K562 (cell line): ENCODE data around the gene WDR45B. TPM values are rescaled to one million over a fixed set of nuclear protein-coding genes. Genes with fewer than 3 reads are reported as not detected.

ENCODE experiments used
- ATAC-seq: fragments of 200-7000 bp; cut with Tn5 transposase; 3 replicates; pipeline ENCODE4 v1.9.1; 2020; ENCODE audit warnings: moderate library complexity
- BruUV-seq: library from RNA; stranded (reverse); fragments of 400-500 nt; replicated peaks from 2 replicates; lab custom pipeline; 2021; lab: Mats Ljungman, UMichigan
- CTCF ChIA-PET: fragments of 300-600 bp; formaldehyde crosslinking; extraction: SDS; loops from one replicate; lab custom pipeline; 2021; ENCODE audit warnings: low intra/inter-chr PET ratio; lab: Yijun Ruan, JAX
- POLR2A ChIA-PET: fragments of 300-600, 350-650 bp; sonication (Branson Sonifier 250); formaldehyde crosslinking; extraction: SDS; loops from one replicate; lab custom pipeline; 2021; ENCODE audit warnings: antibody characterized with exemption, inconsistent platforms; lab: Yijun Ruan, JAX
- DNase-seq, 4 experiments: peaks; one replicate each; pipeline versions ENCODE4 v3.0.0 to v3.0.0-alpha.2; 2011 to 2018; ENCODE audit warnings: low spot score in 3 of 4, mixed read lengths in 3 of 4; ENCODE audit errors: extremely low read depth in 1 of 4
- FAIRE-seq: peaks from 2 replicates; lab custom pipeline; 2011; peaks lifted over from hg19 to GRCh38; lab: Jason Lieb, UNC
- H2AFZ ChIP-seq: 2 replicates; pipeline ENCODE4 v1.6.0; 2011; ENCODE audit warnings: low read depth, low read length, control low read depth, inconsistent platforms
- H3K27ac ChIP-seq: fragments of 200-600 bp; 3 replicates; pipeline ENCODE4 v1.8.0; 2011; ENCODE audit warnings: low read depth, mild to moderate bottlenecking, control low read depth, inconsistent platforms, low read length, moderate library complexity, mixed read lengths; ENCODE audit errors: extremely low read depth
- H3K27me3 ChIP-seq, 2 experiments: fragments of 300-600 bp in 1 of 2; 2 replicates in 1 of 2; 3 replicates in 1 of 2; pipeline versions ENCODE4 v1.6.0 to v1.8.0; 2011; ENCODE audit warnings: inconsistent platforms in 2 of 2, low read length in 2 of 2, mild to moderate bottlenecking in 1 of 2, mixed read lengths in 1 of 2, moderate library complexity in 1 of 2; ENCODE audit not compliant: control insufficient read depth in 2 of 2, insufficient read depth in 2 of 2
- H3K36me3 ChIP-seq: fragments of 300-600 bp; 3 replicates; pipeline ENCODE4 v1.8.0; 2011; ENCODE audit warnings: mild to moderate bottlenecking, low read length, inconsistent platforms; ENCODE audit not compliant: control insufficient read depth, insufficient read depth
- H3K4me1 ChIP-seq, 2 experiments: fragments of 200-600 bp in 1 of 2; replicated peaks in 1 of 2; 2 replicates in 1 of 2; 3 replicates in 1 of 2; pipeline versions ENCODE4 v1.5.1 to v1.8.0; 2011; ENCODE audit warnings: inconsistent platforms in 2 of 2, low read length in 2 of 2, mild to moderate bottlenecking in 1 of 2, mixed read lengths in 1 of 2, moderate library complexity in 1 of 2; ENCODE audit not compliant: control insufficient read depth in 2 of 2, insufficient read depth in 2 of 2
- H3K4me2 ChIP-seq: 2 replicates; pipeline ENCODE4 v1.6.1; 2011; ENCODE audit warnings: low read length, control low read depth, inconsistent platforms, mixed read lengths; ENCODE audit not compliant: insufficient read depth
- H3K4me3 ChIP-seq: fragments of 200-600 bp; sonication (generic), shearing (Covaris generic); 2 replicates; pipeline ENCODE4 v1.5.1; 2016; ENCODE audit warnings: control low read depth, inconsistent platforms
- H3K79me2 ChIP-seq: fragments of 200-600 bp; 3 replicates; pipeline ENCODE4 v1.8.0; 2011; ENCODE audit warnings: low read length, inconsistent platforms; ENCODE audit not compliant: control insufficient read depth, insufficient read depth
- H3K9ac ChIP-seq, 2 experiments: 2 replicates each; pipeline versions ENCODE4 v1.6.0 to v1.6.1; 2011; ENCODE audit warnings: low read depth in 2 of 2, low read length in 2 of 2, control low read depth in 1 of 2, inconsistent platforms in 1 of 2, mild to moderate bottlenecking in 1 of 2, mixed read lengths in 1 of 2; ENCODE audit not compliant: insufficient read depth in 1 of 2
- H3K9me1 ChIP-seq: one replicate; pipeline ENCODE4 v1.6.0; 2011; ENCODE audit warnings: inconsistent platforms, mild to moderate bottlenecking, low read length, moderate library complexity; ENCODE audit not compliant: control insufficient read depth, insufficient read depth
- H3K9me3 ChIP-seq: replicated peaks from 2 replicates; pipeline ENCODE4 v1.5.1; 2011; ENCODE audit warnings: low read depth, low read length, inconsistent platforms; ENCODE audit not compliant: control insufficient read depth, insufficient read depth
- H4K20me1 ChIP-seq: replicated peaks from 2 replicates; pipeline ENCODE4 v1.6.1; 2011; ENCODE audit warnings: low read length, inconsistent platforms, mixed read lengths; ENCODE audit not compliant: control insufficient read depth, insufficient read depth
- PCBP1 ChIP-seq: fragments of 200-400 bp; formaldehyde crosslinking; IDR thresholded peaks from 2 replicates; pipeline ENCODE4 v1.6.1; 2018; ENCODE audit warnings: mild to moderate bottlenecking, low read depth, low read length; ENCODE audit not compliant: poor library complexity, severe bottlenecking
- POLR3G ChIP-seq: IDR thresholded peaks from 2 replicates; pipeline ENCODE4 v1.6.1; 2011; ENCODE audit not compliant: insufficient read length, insufficient replicate concordance; ENCODE audit errors: extremely low read depth
- PRPF4 ChIP-seq: fragments of 200-400 bp; formaldehyde crosslinking; IDR thresholded peaks from one replicate; pipeline ENCODE4 v1.6.1; 2017; ENCODE audit warnings: low read length, low read depth, mild to moderate bottlenecking; ENCODE audit not compliant: insufficient read depth, poor library complexity, severe bottlenecking
- SAP30 ChIP-seq: fragments of 200-600 bp; sonication (generic); IDR thresholded peaks from 2 replicates; pipeline ENCODE4 v1.6.1; 2012; ENCODE audit warnings: borderline replicate concordance, low read depth, mild to moderate bottlenecking, moderate library complexity, low read length, control low read depth, inconsistent platforms; ENCODE audit not compliant: insufficient read depth, poor library complexity, severe bottlenecking
- ZBTB49 ChIP-seq: sonication (generic); formaldehyde crosslinking; IDR thresholded peaks from 2 replicates; pipeline ENCODE4 v1.8.0; 2022; ENCODE audit warnings: missing genetic modification reagents, mild to moderate bottlenecking, borderline replicate concordance
- ZNF583 ChIP-seq: fragments of 250-450 bp; sonication (Bioruptor Pico); IDR thresholded peaks from 2 replicates; pipeline ENCODE4 v1.4.0; 2020
- whole genome bisulfite sequencing: fragments of 100-300 bp; shearing (Covaris generic); methylation state at CpG from one replicate; pipeline ENCODE4 v1.1.6; 2016; ENCODE audit warnings: low coverage, mixed read lengths; ENCODE audit not compliant: insufficient coverage; ENCODE audit errors: missing lambda C conversion rate; 5-methylcytosine and 5-hydroxymethylcytosine counted together
- in situ Hi-C: fragments of 300-500 bp; cut with MboI; formaldehyde crosslinking; loops from 4 replicates; pipeline ENCODE4 v1.15.0; 2018; ENCODE audit warnings: inconsistent platforms, mixed read lengths
- intact Hi-C: fragments of 100-400 bp; cut with micrococcal nuclease; formaldehyde crosslinking; loops from 2 replicates; pipeline ENCODE4 v1.14.2; 2022
- polyA plus RNA-seq, 8 experiments: library from polyadenylated mRNA; depleted of rRNA in 4 of 8; stranded (reverse) in 5 of 8; unstranded in 3 of 8; fragments of >200 nt; fragmentation: Nextera tagmentation in 2 of 8; fragmentation: Illumina TruSeq in 1 of 8; extraction: Ambion mirVana in 2 of 8; extraction: Trizol in 1 of 8; gene quantifications; 2 replicates each; pipeline versions ENCODE4 v1.2.1 to v1.2.3, GENCODE V29; 2011 to 2014; ENCODE audit warnings: inconsistent platforms in 1 of 8, missing spikeins in 1 of 8
- total RNA-seq, 7 experiments: library from RNA; depleted of rRNA in 6 of 7; stranded (reverse); fragments of >200 nt in 6 of 7; fragmentation: Illumina TruSeq in 2 of 7; extraction: Trizol in 2 of 7; gene quantifications; 2 replicates each; pipeline versions ENCODE4 v1.2.1 to v1.2.3, GENCODE V29; 2011 to 2021; ENCODE audit warnings: low replicate concordance in 1 of 7

Gene WDR45B
- total and polyA plus RNA-seq, 9 of the 15 experiments (the other 6 are each of a cell fraction or from before 2014, with no cell fraction given): 0.72 to 74.4 (median 35.9) TPM

- H3K36me3 ChIP-seq: no peaks in the 10 kb centered on the region
- BruUV-seq: no TSS peak
- peaks cover 0 to 6% of the 10 kb centered on the region in 2 experiments; a peak in 2 of 5 replicates for H3K27me3 ChIP-seq
- peaks cover 0 to 35% of the 10 kb centered on the region in 2 experiments; a peak in 3 of 5 replicates for H3K4me1 ChIP-seq
- H3K9me3 ChIP-seq: peaks cover 8% of the 10 kb centered on the region
- no peak for ATAC-seq
- in situ Hi-C loops (no loop called here), intact Hi-C loops (no loop called here)
- H4K20me1 ChIP-seq: 0 out of 2 replicates have a peak, but pooled peaks cover 2% of the 10 kb centered on the region
- ChIA-PET CTCF (no interaction called here), POLR2A (no interaction called here)
- no peak overlapping the region for H3K27ac ChIP-seq
- H3K4me2 ChIP-seq: no peak overlapping the region
- no peak overlapping the region; a peak in 1 of 4 replicates for H3K9ac ChIP-seq
- H3K79me2 ChIP-seq: no peaks in the 10 kb centered on the region
- no peaks in the 10 kb centered on the region for H3K9me1 ChIP-seq
- FAIRE-seq: no peak
- DNase-seq: no peak
- WGBS: 59% methylated on average over 35 of the region's 48 CpGs
- no peak overlapping the region for H2AFZ ChIP-seq
- H3K4me3 ChIP-seq: no peak overlapping the region
- TF ChIP-seq PRPF4 (no peak), POLR3G (no peak), ZNF583 (CRISPR knock-in tag) (no peak), ZBTB49 (CRISPR knock-in tag) (no peak), PCBP1 (peak; percentile 47), SAP30 (no peak)
Measured at GRCh38 chr17:82696916-82697807, 48.9 kb upstream of the WDR45B start.
